Endothelial cell (in vitro differentiated cells): ENCODE results near the gene RRAS. TPM values are rescaled to one million over a fixed set of nuclear protein-coding genes. Genes with fewer than 3 reads are reported as not detected.

Experiments used
- DNase-seq: peaks from one replicate; pipeline ENCODE4 v3.0.0; 2021; ENCODE audit warnings: low spot score
- H3K27ac Mint-ChIP-seq: one replicate; pipeline ENCODE4 v1.8.0; 2021; ENCODE audit warnings: mixed read lengths, inconsistent platforms; ENCODE audit not compliant: unreplicated experiment
- H3K27me3 Mint-ChIP-seq: one replicate; pipeline ENCODE4 v1.8.0; 2021; ENCODE audit warnings: mild to moderate bottlenecking, moderate library complexity, mixed read lengths, inconsistent platforms; ENCODE audit not compliant: unreplicated experiment
- H3K36me3 Mint-ChIP-seq: one replicate; pipeline ENCODE4 v1.8.0; 2021; ENCODE audit warnings: mild to moderate bottlenecking, low read depth, mixed read lengths, inconsistent platforms; ENCODE audit not compliant: unreplicated experiment
- H3K4me1 Mint-ChIP-seq: one replicate; pipeline ENCODE4 v1.8.0; 2021; ENCODE audit warnings: mild to moderate bottlenecking, mixed read lengths, inconsistent platforms; ENCODE audit not compliant: unreplicated experiment
- H3K4me3 Mint-ChIP-seq: one replicate; pipeline ENCODE4 v1.8.0; 2021; ENCODE audit warnings: mild to moderate bottlenecking, mixed read lengths, inconsistent platforms; ENCODE audit not compliant: unreplicated experiment
- H3K9me3 Mint-ChIP-seq: one replicate; pipeline ENCODE4 v1.8.0; 2021; ENCODE audit warnings: mixed read lengths, inconsistent platforms; ENCODE audit not compliant: unreplicated experiment
- total RNA-seq: library from RNA; stranded (reverse); fragmentation: NEBNext Ultra II Directional; extraction: Animal tissue kit (Norgen Biotek cat#: 25700); gene quantifications from one replicate; pipeline ENCODE4 v1.2.1, GENCODE V29; 2021; ENCODE audit not compliant: unreplicated experiment
- TF ChIP-seq, protein P1 (sequence below): fragments of 200-600 bp; sonication (generic); IDR thresholded peaks from one replicate; pipeline ENCODE4 v1.5.0; 2021; ENCODE audit warnings: antibody characterized with exemption; ENCODE audit not compliant: unreplicated experiment

RRAS gene
- total RNA-seq, 1 donor from 2014 or later, result 23.9 TPM

DNA sequence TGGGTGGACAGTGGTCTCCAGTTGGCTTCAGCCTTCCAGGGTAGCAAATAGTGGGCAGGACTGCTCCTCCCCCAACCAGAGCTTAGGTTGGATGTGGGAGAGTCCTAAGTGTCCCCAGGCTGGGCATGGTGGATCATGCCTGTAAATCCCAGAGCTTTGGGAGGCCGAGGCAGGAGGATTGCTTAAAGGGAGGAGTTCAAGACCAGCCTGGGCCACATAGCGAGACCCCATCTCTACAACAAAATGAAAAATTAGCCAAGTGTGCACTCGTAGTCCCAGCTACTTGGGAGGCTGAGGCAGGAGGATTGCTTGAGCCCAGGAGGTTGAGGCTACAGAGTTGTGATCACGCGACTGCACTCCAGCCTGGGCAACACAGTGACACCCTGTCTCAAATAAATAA is 7.4 kb downstream of the RRAS start:
- H3K9me3 Mint-ChIP-seq, result no peaks in the 10 kb centered on the region
- DNase-seq, result no peak
- no peak overlapping the region for H3K4me3 Mint-ChIP-seq
- H3K4me1 Mint-ChIP-seq, result peaks cover 23% of the 10 kb centered on the region
- no peak overlapping the region for H3K27ac Mint-ChIP-seq
- H3K27me3 Mint-ChIP-seq, result peaks cover 21% of the 10 kb centered on the region
- peaks cover 12% of the 10 kb centered on the region for H3K36me3 Mint-ChIP-seq
- TF ChIP-seq, protein P1, sequence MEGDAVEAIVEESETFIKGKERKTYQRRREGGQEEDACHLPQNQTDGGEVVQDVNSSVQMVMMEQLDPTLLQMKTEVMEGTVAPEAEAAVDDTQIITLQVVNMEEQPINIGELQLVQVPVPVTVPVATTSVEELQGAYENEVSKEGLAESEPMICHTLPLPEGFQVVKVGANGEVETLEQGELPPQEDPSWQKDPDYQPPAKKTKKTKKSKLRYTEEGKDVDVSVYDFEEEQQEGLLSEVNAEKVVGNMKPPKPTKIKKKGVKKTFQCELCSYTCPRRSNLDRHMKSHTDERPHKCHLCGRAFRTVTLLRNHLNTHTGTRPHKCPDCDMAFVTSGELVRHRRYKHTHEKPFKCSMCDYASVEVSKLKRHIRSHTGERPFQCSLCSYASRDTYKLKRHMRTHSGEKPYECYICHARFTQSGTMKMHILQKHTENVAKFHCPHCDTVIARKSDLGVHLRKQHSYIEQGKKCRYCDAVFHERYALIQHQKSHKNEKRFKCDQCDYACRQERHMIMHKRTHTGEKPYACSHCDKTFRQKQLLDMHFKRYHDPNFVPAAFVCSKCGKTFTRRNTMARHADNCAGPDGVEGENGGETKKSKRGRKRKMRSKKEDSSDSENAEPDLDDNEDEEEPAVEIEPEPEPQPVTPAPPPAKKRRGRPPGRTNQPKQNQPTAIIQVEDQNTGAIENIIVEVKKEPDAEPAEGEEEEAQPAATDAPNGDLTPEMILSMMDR, result no peak

DNA sequence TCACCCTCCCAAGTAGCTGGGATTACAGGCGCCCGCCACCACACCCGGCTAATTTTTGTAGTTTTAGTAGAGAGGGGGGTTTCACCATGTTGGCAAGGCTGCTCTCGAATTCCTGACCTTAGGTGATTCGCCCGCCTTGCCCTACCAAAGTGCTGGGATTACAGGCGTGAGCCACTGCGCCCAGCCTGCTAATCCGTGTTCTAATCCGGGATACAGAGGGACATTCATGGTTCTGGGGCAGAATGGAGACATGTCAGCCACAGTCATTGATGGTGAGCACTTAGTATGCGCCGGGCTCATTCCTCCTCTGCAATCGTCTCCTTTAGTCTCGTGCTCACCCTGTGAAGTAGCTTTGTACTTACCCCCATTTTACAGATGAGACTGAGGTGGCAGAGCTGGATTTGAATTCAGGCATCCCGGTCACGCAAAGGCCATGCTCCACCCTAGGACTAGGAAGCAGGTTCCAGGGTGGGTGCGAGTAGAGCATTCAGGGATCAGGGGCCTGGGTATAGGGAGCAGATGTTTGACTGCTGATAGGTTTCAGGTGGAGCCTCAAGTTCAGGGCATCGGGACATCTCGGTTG is 8.2 kb downstream of the RRAS start:
- H3K36me3 Mint-ChIP-seq, result peaks cover 19% of the 10 kb centered on the region
- H3K9me3 Mint-ChIP-seq, result no peaks in the 10 kb centered on the region
- no peak overlapping the region for H3K27ac Mint-ChIP-seq
- TF ChIP-seq, protein P1, result no peak
- no peak for DNase-seq
- peaks cover 18% of the 10 kb centered on the region for H3K27me3 Mint-ChIP-seq
- H3K4me1 Mint-ChIP-seq, result peaks cover 20% of the 10 kb centered on the region
- peak overlapping the region; percentile 51 for H3K4me3 Mint-ChIP-seq

DNA sequence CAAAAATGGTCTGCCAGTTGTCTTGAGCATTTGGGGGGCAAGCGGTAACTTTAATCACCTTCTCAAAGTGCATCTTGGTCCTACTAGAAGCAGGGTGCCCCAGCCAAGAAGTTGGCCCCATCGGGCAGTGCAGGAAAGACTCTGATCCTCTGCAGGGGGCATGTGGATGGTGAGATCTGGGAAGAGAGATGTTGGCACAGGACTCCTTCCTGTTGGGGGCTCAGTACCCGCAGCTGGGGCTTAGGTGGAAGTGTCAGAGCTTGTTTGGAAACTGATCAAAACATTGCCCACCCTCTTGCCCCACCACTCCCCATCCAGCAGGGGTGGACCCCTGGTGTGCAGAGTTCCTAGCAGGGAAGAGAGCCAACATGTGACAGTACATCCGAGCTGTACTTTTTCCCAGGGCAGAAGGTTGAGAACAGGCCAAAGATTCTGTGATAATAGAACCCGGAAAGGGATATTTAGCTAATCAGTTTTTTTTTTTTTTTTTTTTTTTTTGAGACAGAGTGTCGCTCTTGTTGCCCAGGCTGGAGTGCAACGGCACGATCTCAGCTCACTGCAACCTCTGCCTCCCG is 8.8 kb downstream of the RRAS start:
- H3K4me1 Mint-ChIP-seq, result peaks cover 17% of the 10 kb centered on the region
- TF ChIP-seq, protein P1, result no peak
- H3K9me3 Mint-ChIP-seq, result no peaks in the 10 kb centered on the region
- H3K36me3 Mint-ChIP-seq, result peaks cover 19% of the 10 kb centered on the region
- no peak overlapping the region for H3K27ac Mint-ChIP-seq
- H3K4me3 Mint-ChIP-seq, result no peak overlapping the region
- peaks cover 15% of the 10 kb centered on the region for H3K27me3 Mint-ChIP-seq
- no peak for DNase-seq

DNA sequence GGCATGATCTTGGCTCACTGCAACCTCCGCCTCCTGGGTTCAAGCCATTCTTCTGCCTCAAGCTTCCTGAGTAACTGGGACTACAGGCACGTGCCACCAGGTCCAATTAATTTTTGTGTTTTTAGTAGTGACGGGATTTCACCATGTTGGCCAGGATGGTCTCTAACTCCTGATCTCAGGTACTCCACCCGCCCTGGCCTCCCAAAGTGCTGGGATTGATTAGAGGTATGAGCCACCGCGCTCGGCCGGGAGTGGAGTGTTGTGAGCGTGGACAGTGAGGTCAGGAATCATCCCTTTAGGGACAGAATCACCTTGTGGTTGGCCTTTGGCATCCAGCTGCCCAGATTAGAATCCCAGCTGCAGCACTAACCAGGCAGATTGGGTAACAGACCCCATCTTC is 10.3 kb downstream of the RRAS start:
- Mint-ChIP-seq H3K36me3 (peaks cover 24% of the 10 kb centered on the region), H3K4me3 (no peak overlapping the region), H3K9me3 (no peaks in the 10 kb centered on the region), H3K4me1 (peaks cover 3% of the 10 kb centered on the region), H3K27me3 (peaks cover 4% of the 10 kb centered on the region), H3K27ac (no peak overlapping the region)
- TF ChIP-seq, protein P1, result no peak
- DNase-seq, result no peak

DNA sequence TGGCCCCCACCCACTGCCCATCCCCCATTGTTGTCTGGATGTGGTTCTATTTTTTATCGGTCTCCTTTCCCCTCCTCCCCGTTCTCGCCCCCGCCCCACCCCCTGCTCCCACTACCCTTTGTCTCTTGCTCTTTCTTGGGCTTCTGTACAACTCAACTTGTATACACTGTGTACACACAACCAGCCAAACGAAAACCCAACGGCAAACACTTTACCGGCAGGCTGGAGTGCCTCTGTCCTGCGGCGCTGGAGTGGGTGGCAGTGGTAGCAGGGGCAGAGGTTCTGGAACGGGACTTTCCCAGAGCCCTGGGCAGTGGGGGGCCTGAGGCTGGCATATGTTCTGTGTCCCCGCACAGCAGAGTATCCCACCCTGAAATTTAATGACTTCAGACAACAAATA is 13.7 kb downstream of the RRAS start:
- no peaks in the 10 kb centered on the region for H3K9me3 Mint-ChIP-seq
- no peak for DNase-seq
- H3K4me1 Mint-ChIP-seq, result no peaks in the 10 kb centered on the region
- H3K27ac Mint-ChIP-seq, result no peak overlapping the region
- H3K27me3 Mint-ChIP-seq, result peaks cover 4% of the 10 kb centered on the region
- no peak overlapping the region for H3K4me3 Mint-ChIP-seq
- H3K36me3 Mint-ChIP-seq, result peaks cover 29% of the 10 kb centered on the region
- TF ChIP-seq, protein P1, result no peak
